Fibroblast of upper back skin (primary cell): ENCODE data around the gene PTPN18.

Experiments
- DNase-seq: peaks from one replicate; pipeline ENCODE4 v3.0.0-alpha.2; 2013

Gene PTPN18

GRCh38 chr2:130368786-130369185 is 12.9 kb downstream of the PTPN18 start:
- DNase-seq, result no peak

- no peak for DNase-seq
Measured at GRCh38 chr2:130369311-130369964, 13.6 kb downstream of the PTPN18 start.

GRCh38 chr2:130369965-130370341 is 14.1 kb downstream of the PTPN18 start:
- DNase-seq, result no peak

GRCh38 chr2:130370490-130370889 is 14.6 kb downstream of the PTPN18 start:
- DNase-seq, result no peak

- peak; percentile 35 for DNase-seq
Measured at GRCh38 chr2:130371723-130372054, 15.8 kb downstream of the PTPN18 start.

GRCh38 chr2:130372055-130372832 is 16.4 kb downstream of the PTPN18 start:
- DNase-seq, result peak; percentile 81

GRCh38 chr2:130372833-130373807 is 17.3 kb downstream of the PTPN18 start:
- DNase-seq, result no peak

- no peak for DNase-seq
Measured at GRCh38 chr2:130373808-130374365, 18.0 kb downstream of the PTPN18 start.

- no peak for DNase-seq
Measured at GRCh38 chr2:130374587-130375290, 18.9 kb downstream of the PTPN18 start.

- no peak for DNase-seq
Measured at GRCh38 chr2:130375291-130376266, 19.7 kb downstream of the PTPN18 start.

- no peak for DNase-seq
Measured at GRCh38 chr2:130376433-130377293, 20.8 kb downstream of the PTPN18 start.

- no peak for DNase-seq
Measured at GRCh38 chr2:130377491-130377890, 21.6 kb downstream of the PTPN18 start.

GRCh38 chr2:130378206-130378897 is 22.5 kb downstream of the PTPN18 start:
- DNase-seq, result no peak

- no peak for DNase-seq
Measured at GRCh38 chr2:130378898-130379214, 23.0 kb downstream of the PTPN18 start.

GRCh38 chr2:130380096-130380934 is 24.5 kb downstream of the PTPN18 start:
- no peak for DNase-seq

GRCh38 chr2:130381145-130381544 is 25.3 kb downstream of the PTPN18 start:
- DNase-seq, result no peak

GRCh38 chr2:130381619-130382018 is 25.8 kb downstream of the PTPN18 start:
- no peak for DNase-seq

- DNase-seq, result no peak
Measured at GRCh38 chr2:130382313-130382917, 26.6 kb downstream of the PTPN18 start.
